Keratinocyte (primary cell): ENCODE results near the gene CDX1. TPM values are rescaled to one million over a fixed set of nuclear protein-coding genes. Genes with fewer than 3 reads are reported as not detected.

Experiments
- DNase-seq: peaks from one replicate; pipeline ENCODE4 v3.0.0-alpha.2; 2011; ENCODE audit warnings: low read depth, missing footprints, low spot score
- FAIRE-seq: peaks from 2 replicates; lab custom pipeline; 2011; peaks lifted over from hg19 to GRCh38; lab: Jason Lieb, UNC
- H2AFZ ChIP-seq: 2 replicates; pipeline ENCODE4 v1.6.0; 2012; ENCODE audit warnings: low read length, control low read depth, inconsistent platforms; ENCODE audit not compliant: control insufficient read depth
- H3K27ac ChIP-seq: 2 replicates; pipeline ENCODE4 v1.5.1; 2011; ENCODE audit warnings: low read length; ENCODE audit not compliant: control insufficient read depth, insufficient read depth
- H3K27me3 ChIP-seq: 3 replicates; pipeline ENCODE4 v1.6.0; 2011; ENCODE audit warnings: low read length; ENCODE audit not compliant: control insufficient read depth, insufficient read depth; ENCODE audit errors: extremely low read depth
- H3K36me3 ChIP-seq, 2 experiments: 2 replicates in 1 of 2; 3 replicates in 1 of 2; pipeline ENCODE4 v1.5.1; 2011; ENCODE audit warnings: low read length in 2 of 2, mild to moderate bottlenecking in 1 of 2; ENCODE audit not compliant: control insufficient read depth in 2 of 2, insufficient read depth in 2 of 2; ENCODE audit errors: extremely low read depth in 1 of 2
- H3K4me1 ChIP-seq: 3 replicates; pipeline ENCODE4 v1.5.1; 2011; ENCODE audit warnings: low read length; ENCODE audit not compliant: control insufficient read depth, insufficient read depth; ENCODE audit errors: extremely low read depth
- H3K4me2 ChIP-seq: 3 replicates; pipeline ENCODE4 v1.6.0; 2011; ENCODE audit warnings: low read depth, low read length; ENCODE audit not compliant: control insufficient read depth, insufficient read depth; ENCODE audit errors: extremely low read depth
- H3K4me3 ChIP-seq, 3 experiments: fragments of 200-600 bp in 1 of 3; sonication (generic) in 1 of 3; 2 replicates in 2 of 3; 3 replicates in 1 of 3; pipeline ENCODE4 v1.5.1; 2011 to 2016; ENCODE audit warnings: low read length in 3 of 3, mild to moderate bottlenecking in 3 of 3, control low read depth in 2 of 3, inconsistent platforms in 1 of 3, low read depth in 1 of 3, mixed read lengths in 1 of 3, mixed run types in 1 of 3, moderate library complexity in 1 of 3; ENCODE audit not compliant: control insufficient read depth in 2 of 3, insufficient read depth in 2 of 3; ENCODE audit errors: extremely low read depth in 1 of 3
- H3K79me2 ChIP-seq: 2 replicates; pipeline ENCODE4 v1.6.0; 2012; ENCODE audit warnings: low read length; ENCODE audit not compliant: control insufficient read depth, insufficient read depth
- H3K9ac ChIP-seq: 3 replicates; pipeline ENCODE4 v1.6.0; 2011; ENCODE audit warnings: low read length; ENCODE audit not compliant: control insufficient read depth, insufficient read depth; ENCODE audit errors: extremely low read depth
- H3K9me1 ChIP-seq: 3 replicates; pipeline ENCODE4 v1.6.0; 2011; ENCODE audit warnings: low read length; ENCODE audit not compliant: control insufficient read depth, insufficient read depth; ENCODE audit errors: extremely low read depth
- H3K9me3 ChIP-seq: 2 replicates; pipeline ENCODE4 v1.5.1; 2012; ENCODE audit warnings: low read depth, low read length; ENCODE audit not compliant: control insufficient read depth
- H4K20me1 ChIP-seq: 3 replicates; pipeline ENCODE4 v1.6.0; 2011; ENCODE audit warnings: low read length; ENCODE audit not compliant: control insufficient read depth, insufficient read depth; ENCODE audit errors: extremely low read depth
- EZH2 ChIP-seq: IDR thresholded peaks from one replicate; pipeline ENCODE4 v1.6.1; 2012; ENCODE audit warnings: inconsistent platforms, mild to moderate bottlenecking, low read length, moderate library complexity
- dilution Hi-C: fragments of 300-500 bp; cut with MboI; formaldehyde crosslinking; loops from one replicate; pipeline ENCODE4 v1.7.0; 2020; ENCODE audit warnings: low sequenced_read_pairs; ENCODE audit not compliant: extremely low pct_ligation_motif_present
- polyA plus RNA-seq, 5 experiments: library from polyadenylated mRNA; depleted of rRNA in 3 of 5; stranded (reverse) in 3 of 5; stranded (forward) in 1 of 5; unstranded in 1 of 5; fragments of >200 nt; gene quantifications; 1 replicate in 1 of 5; 2 replicates in 3 of 5; 3 replicates in 1 of 5; pipeline versions ENCODE4 v1.2.1 to v1.2.3, GENCODE V29; 2011 to 2012; ENCODE audit warnings: missing spikeins in 2 of 5, low read depth in 1 of 5, low replicate concordance in 1 of 5
- TF ChIP-seq, protein P1 (sequence below), 3 experiments: IDR thresholded peaks in 1 of 3; conservative IDR thresholded peaks in 1 of 3; optimal IDR thresholded peaks in 1 of 3; 2 replicates in 2 of 3; 3 replicates in 1 of 3; pipeline versions ENCODE3 to v1.5.1; 2011; ENCODE audit warnings: low read length in 3 of 3, mild to moderate bottlenecking in 3 of 3, moderate library complexity in 2 of 3, control low read depth in 1 of 3, inconsistent platforms in 1 of 3; ENCODE audit not compliant: insufficient read depth in 2 of 3; ENCODE audit errors: extremely low read depth in 1 of 3

CDX1 gene
- polyA plus RNA-seq, 1 donor (not counting 4 experiments of a cell fraction or from before 2014, with no cell fraction given) = not detected

DNA sequence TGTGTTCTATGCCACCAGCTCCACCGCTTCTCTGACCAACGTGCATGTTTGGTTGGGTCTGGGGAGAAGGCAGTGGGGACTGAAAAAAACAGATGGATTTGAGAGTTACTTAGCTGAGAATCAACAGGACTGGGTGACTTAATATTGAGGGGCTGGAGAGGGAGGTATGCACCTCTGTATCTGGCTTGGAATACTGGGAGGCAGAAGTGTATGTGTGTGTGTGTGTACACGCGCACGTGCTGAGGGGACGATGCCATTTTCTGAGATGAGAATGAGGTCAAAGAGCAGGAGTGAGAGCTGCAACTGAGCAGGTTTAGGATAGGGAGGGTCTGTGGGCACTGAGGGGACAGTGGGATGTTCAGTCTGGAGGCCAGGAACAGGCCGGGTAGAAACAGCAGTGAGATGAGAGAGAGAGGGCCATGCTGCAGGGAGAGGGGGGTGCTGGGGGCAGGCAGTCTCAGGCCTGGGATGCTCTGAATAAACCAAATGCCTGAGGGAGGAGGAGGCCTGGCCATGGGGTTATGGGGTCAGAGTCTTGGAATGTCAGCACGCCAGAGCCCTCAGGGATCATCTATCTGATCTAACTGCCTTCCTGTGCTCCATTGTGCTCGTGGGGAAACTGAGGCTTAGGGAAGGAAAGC is 24.9 kb upstream of the CDX1 start:
- FAIRE-seq = no peak
- no peaks in the 10 kb centered on the region for H3K9me1 ChIP-seq
- H3K4me3 ChIP-seq = no peak overlapping the region
- H3K4me1 ChIP-seq = peaks cover 12% of the 10 kb centered on the region
- no peaks in the 10 kb centered on the region for H3K79me2 ChIP-seq
- no peaks in the 10 kb centered on the region for H3K9me3 ChIP-seq
- no peak overlapping the region for H3K27ac ChIP-seq
- no peak for TF ChIP-seq EZH2
- TF ChIP-seq, protein P1, sequence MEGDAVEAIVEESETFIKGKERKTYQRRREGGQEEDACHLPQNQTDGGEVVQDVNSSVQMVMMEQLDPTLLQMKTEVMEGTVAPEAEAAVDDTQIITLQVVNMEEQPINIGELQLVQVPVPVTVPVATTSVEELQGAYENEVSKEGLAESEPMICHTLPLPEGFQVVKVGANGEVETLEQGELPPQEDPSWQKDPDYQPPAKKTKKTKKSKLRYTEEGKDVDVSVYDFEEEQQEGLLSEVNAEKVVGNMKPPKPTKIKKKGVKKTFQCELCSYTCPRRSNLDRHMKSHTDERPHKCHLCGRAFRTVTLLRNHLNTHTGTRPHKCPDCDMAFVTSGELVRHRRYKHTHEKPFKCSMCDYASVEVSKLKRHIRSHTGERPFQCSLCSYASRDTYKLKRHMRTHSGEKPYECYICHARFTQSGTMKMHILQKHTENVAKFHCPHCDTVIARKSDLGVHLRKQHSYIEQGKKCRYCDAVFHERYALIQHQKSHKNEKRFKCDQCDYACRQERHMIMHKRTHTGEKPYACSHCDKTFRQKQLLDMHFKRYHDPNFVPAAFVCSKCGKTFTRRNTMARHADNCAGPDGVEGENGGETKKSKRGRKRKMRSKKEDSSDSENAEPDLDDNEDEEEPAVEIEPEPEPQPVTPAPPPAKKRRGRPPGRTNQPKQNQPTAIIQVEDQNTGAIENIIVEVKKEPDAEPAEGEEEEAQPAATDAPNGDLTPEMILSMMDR (optimal IDR thresholded peaks at IDR 0.05 in 1 of 3, IDR thresholded peaks at IDR 0.05 in 1 of 3, conservative IDR thresholded peaks at IDR 0.05 in 1 of 3; ENCODE audit: extremely low read depth in 1 of 3, insufficient read depth in 2 of 3, low read length in 3 of 3) = no peak
- H2AFZ ChIP-seq = no peak overlapping the region
- no peak for DNase-seq
- no peaks in the 10 kb centered on the region for H4K20me1 ChIP-seq
- no peaks in the 10 kb centered on the region for H3K36me3 ChIP-seq
- H3K4me2 ChIP-seq = no peak overlapping the region
- dilution Hi-C loops = no loop called here
- peaks cover 5% of the 10 kb centered on the region for H3K27me3 ChIP-seq
- H3K9ac ChIP-seq = no peak overlapping the region

DNA sequence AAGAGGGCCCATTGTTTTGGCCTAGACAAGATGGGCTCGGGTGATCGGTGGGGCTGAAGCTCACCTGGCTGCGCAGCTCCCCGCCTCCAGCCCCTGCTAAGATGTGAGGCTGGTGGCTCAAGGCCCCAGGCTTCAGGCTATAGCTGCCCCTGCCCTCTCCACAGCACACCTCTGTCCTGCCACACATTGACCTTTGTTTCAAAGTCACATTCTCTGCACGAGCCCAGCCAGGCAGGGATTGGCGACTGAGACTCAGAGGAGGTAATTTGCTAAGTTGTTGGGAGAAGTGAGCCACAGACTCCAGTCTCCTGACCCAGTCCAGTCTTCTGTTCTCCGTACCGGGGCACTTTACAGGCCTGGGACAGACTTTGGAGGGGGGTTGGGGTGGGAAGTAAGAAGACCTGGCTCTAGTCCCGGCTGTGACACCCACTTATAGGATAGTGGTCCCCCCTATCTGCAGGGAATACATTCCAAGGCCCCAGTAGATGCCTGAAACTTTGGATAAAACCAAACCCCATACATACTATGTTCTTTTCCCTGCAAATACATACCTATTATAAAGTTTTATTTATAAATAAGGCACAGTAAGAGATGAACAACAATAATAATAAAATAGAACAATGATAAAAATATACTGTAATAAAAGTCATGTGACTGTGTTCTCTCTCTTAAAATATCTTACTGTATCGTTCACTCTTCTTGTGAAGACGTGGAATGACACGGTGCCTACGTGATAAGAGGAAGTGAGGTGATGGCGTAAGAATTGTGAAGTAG is 24.2 kb upstream of the CDX1 start:
- H3K36me3 ChIP-seq = no peaks in the 10 kb centered on the region
- no peak overlapping the region for H3K9ac ChIP-seq
- H3K27me3 ChIP-seq = peaks cover 5% of the 10 kb centered on the region
- peak overlapping the region; percentile 11 for H3K4me2 ChIP-seq
- DNase-seq (no peak), FAIRE-seq (no peak)
- H3K4me1 ChIP-seq = peaks cover 12% of the 10 kb centered on the region
- H3K79me2 ChIP-seq = no peaks in the 10 kb centered on the region
- TF ChIP-seq, protein P1 (optimal IDR thresholded peaks at IDR 0.05 in 1 of 3, IDR thresholded peaks at IDR 0.05 in 1 of 3, conservative IDR thresholded peaks at IDR 0.05 in 1 of 3; ENCODE audit: extremely low read depth in 1 of 3, insufficient read depth in 2 of 3, low read length in 3 of 3) = no peak
- TF ChIP-seq EZH2 = no peak
- no peaks in the 10 kb centered on the region for H3K9me1 ChIP-seq
- H4K20me1 ChIP-seq = no peaks in the 10 kb centered on the region
- no peaks in the 10 kb centered on the region for H3K9me3 ChIP-seq
- H3K4me3 ChIP-seq = no peak overlapping the region
- dilution Hi-C loops = no loop called here
- no peak overlapping the region for H2AFZ ChIP-seq
- H3K27ac ChIP-seq = no peak overlapping the region
